Measurements from ENCODE around the gene SLC6A9. TPM values are rescaled to one million over a fixed set of nuclear protein-coding genes. Genes with fewer than 3 reads are reported as not detected.

Gene SLC6A9
- total and polyA plus RNA-seq, 2 experiments from 2014 or later = 14.4 to 20.0 TPM

- DNase-seq (ENCODE audit: low spot score) = peak; percentile 10
- no peaks in the 10 kb centered on the region for H3K27me3 ChIP-seq (ENCODE audit: insufficient read depth)
- peaks cover 4% of the 10 kb centered on the region for H3K27me3 Mint-ChIP-seq (ENCODE audit: insufficient read depth, low read depth, poor library complexity)
- H3K36me3 Mint-ChIP-seq (ENCODE audit: low read depth) = no peaks in the 10 kb centered on the region
- H3K79me2 ChIP-seq (replicated peaks; ENCODE audit: insufficient read depth) = no peaks in the 10 kb centered on the region
- no peak; the same call in 2 of the 3 replicates for ATAC-seq
- 0 out of 2 replicates have a peak overlapping the region, but pooled peaks have one; percentile 10 for H2AFZ ChIP-seq
- H3K4me2 ChIP-seq = no peak overlapping the region
- H3K4me3 ChIP-seq = no peak overlapping the region
- no peak overlapping the region for H3K27ac Mint-ChIP-seq
- no peaks in the 10 kb centered on the region for H3F3A ChIP-seq (replicated peaks; ENCODE audit: low read depth)
- no peaks in the 10 kb centered on the region for H4K20me1 ChIP-seq (replicated peaks; ENCODE audit: insufficient read depth)
- H3K27ac ChIP-seq (ENCODE audit: low read depth) = no peak overlapping the region
- 0 out of 2 replicates have a peak, but pooled peaks cover 5% of the 10 kb centered on the region for H3K4me1 ChIP-seq (ENCODE audit: insufficient read depth)
- 0 out of 2 replicates have a peak, but pooled peaks cover 2% of the 10 kb centered on the region for H3K9me2 ChIP-seq (ENCODE audit: insufficient read depth)
- 0 out of 3 replicates have a peak, but pooled peaks cover 3% of the 10 kb centered on the region for H3K9me3 Mint-ChIP-seq
- H3K4me3 Mint-ChIP-seq = no peak overlapping the region
- peaks cover 18% of the 10 kb centered on the region for H3K4me1 Mint-ChIP-seq
- no peak for TF ChIP-seq ZNF331 (CRISPR knock-in tag; IDR thresholded peaks at IDR 0.05; ENCODE audit: low read depth)
- TF ChIP-seq, protein P1, sequence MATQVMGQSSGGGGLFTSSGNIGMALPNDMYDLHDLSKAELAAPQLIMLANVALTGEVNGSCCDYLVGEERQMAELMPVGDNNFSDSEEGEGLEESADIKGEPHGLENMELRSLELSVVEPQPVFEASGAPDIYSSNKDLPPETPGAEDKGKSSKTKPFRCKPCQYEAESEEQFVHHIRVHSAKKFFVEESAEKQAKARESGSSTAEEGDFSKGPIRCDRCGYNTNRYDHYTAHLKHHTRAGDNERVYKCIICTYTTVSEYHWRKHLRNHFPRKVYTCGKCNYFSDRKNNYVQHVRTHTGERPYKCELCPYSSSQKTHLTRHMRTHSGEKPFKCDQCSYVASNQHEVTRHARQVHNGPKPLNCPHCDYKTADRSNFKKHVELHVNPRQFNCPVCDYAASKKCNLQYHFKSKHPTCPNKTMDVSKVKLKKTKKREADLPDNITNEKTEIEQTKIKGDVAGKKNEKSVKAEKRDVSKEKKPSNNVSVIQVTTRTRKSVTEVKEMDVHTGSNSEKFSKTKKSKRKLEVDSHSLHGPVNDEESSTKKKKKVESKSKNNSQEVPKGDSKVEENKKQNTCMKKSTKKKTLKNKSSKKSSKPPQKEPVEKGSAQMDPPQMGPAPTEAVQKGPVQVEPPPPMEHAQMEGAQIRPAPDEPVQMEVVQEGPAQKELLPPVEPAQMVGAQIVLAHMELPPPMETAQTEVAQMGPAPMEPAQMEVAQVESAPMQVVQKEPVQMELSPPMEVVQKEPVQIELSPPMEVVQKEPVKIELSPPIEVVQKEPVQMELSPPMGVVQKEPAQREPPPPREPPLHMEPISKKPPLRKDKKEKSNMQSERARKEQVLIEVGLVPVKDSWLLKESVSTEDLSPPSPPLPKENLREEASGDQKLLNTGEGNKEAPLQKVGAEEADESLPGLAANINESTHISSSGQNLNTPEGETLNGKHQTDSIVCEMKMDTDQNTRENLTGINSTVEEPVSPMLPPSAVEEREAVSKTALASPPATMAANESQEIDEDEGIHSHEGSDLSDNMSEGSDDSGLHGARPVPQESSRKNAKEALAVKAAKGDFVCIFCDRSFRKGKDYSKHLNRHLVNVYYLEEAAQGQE (IDR thresholded peaks at IDR 0.05; ENCODE audit: unreplicated experiment) = no peak
- TF ChIP-seq EZH2 (IDR thresholded peaks at IDR 0.05; ENCODE audit: low read depth, unreplicated experiment) = no peak
- no peak for TF ChIP-seq ETS1 (IDR thresholded peaks at IDR 0.05)
- TF ChIP-seq EZH2phosphoT487 (IDR thresholded peaks at IDR 0.05; ENCODE audit: unreplicated experiment) = no peak
- TF ChIP-seq CTCF (conservative IDR thresholded peaks at IDR 0.05; ENCODE audit: low read depth in 2 of 2) = no peak
- TF ChIP-seq NANOG (IDR thresholded peaks at IDR 0.05; ENCODE audit: borderline replicate concordance) = no peak
- TF ChIP-seq ZNF462 (CRISPR knock-in tag; IDR thresholded peaks at IDR 0.05) = no peak
- no peaks in the 10 kb centered on the region for H3K36me3 ChIP-seq (ENCODE audit: insufficient read depth)
Measured at GRCh38 chr1:44073528-44073927, 42.3 kb upstream of the SLC6A9 start.

Data from GM23338 (cell line).